H1 (cell line): ENCODE results near the gene FGF10. TPM values are rescaled to one million over a fixed set of nuclear protein-coding genes. Genes with fewer than 3 reads are reported as not detected.

Experiments used
- CEBPB ChIP-seq: IDR thresholded peaks from 2 replicates; pipeline ENCODE4 v1.6.1; 2012; ENCODE audit warnings: low read depth, low read length
- FOSL1 ChIP-seq: IDR thresholded peaks from 2 replicates; pipeline ENCODE4 v1.6.1; 2011; ENCODE audit warnings: mild to moderate bottlenecking, low read depth, low read length, moderate library complexity; ENCODE audit not compliant: insufficient read depth
- SIN3A ChIP-seq, 2 experiments: IDR thresholded peaks in 1 of 2; conservative IDR thresholded peaks in 1 of 2; 2 replicates each; pipeline ENCODE4 v1.6.1; 2011 to 2012; ENCODE audit warnings: low read length in 2 of 2, improper control_type of control experiment in 1 of 2, low read depth in 1 of 2, mild to moderate bottlenecking in 1 of 2
- polyA plus RNA-seq, 7 experiments: library from polyadenylated mRNA; depleted of rRNA in 3 of 7; stranded (reverse) in 5 of 7; unstranded in 2 of 7; fragments of >200 nt in 5 of 7; fragments of 200-250 nt in 2 of 7; gene quantifications; 1 replicate in 5 of 7; 2 replicates in 1 of 7; 4 replicates in 1 of 7; pipeline versions ENCODE4 v1.2.1 to v1.2.3, GENCODE V29; 2011 to 2013; ENCODE audit warnings: missing spikeins in 2 of 7, mixed read lengths in 2 of 7
- total RNA-seq: library from RNA; stranded (reverse); fragmentation: NEBNext Ultra II Directional; extraction: Animal tissue kit (Norgen Biotek cat#: 25700); gene quantifications from 2 replicates; pipeline ENCODE4 v1.2.1, GENCODE V29; 2021

The FGF10 gene
- total and polyA plus RNA-seq, 2 of the 8 experiments (the other 6 are each of a cell fraction or from before 2014, with no cell fraction given), result 0.06 to 0.54 TPM

- TF ChIP-seq SIN3A (conservative IDR thresholded peaks at IDR 0.05 in 1 of 2, IDR thresholded peaks at IDR 0.05 in 1 of 2; ENCODE audit: low read depth in 1 of 2, low read length in 2 of 2), result no peak
- TF ChIP-seq FOSL1, result no peak
- no peak for TF ChIP-seq CEBPB
These were observed 30.8 kb downstream of the FGF10 start (continued) for GRCh38 chr5:44358421-44358820.
